GM21360 (cell line): ENCODE results near the gene RNF187.

Source experiments
- ATAC-seq: cut with Tn5 transposase; IDR thresholded peaks from one replicate; pipeline ENCODE4 v1.9.1; 2021; ENCODE audit warnings: mild to moderate bottlenecking, moderate library complexity; ENCODE audit not compliant: unreplicated experiment

The RNF187 gene

GRCh38 chr1:228542981-228543380, 55.8 kb downstream of the RNF187 start:
- no peak for ATAC-seq

GRCh38 chr1:228543396-228543795, 56.2 kb downstream of the RNF187 start:
- no peak for ATAC-seq

GRCh38 chr1:228544021-228544850, 57.1 kb downstream of the RNF187 start:
- ATAC-seq = no peak

- ATAC-seq = no peak
These were observed 57.9 kb downstream of the RNF187 start for GRCh38 chr1:228544921-228545591.
